Measurements from ENCODE around the gene JOSD2. TPM values are rescaled to one million over a fixed set of nuclear protein-coding genes. Genes with fewer than 3 reads are reported as not detected.
A peak's percentile ranks its signal among the peaks of the same experiment; 100 is the strongest.

Gene JOSD2
- total and polyA plus RNA-seq, 8 donors, result 8.0 to 41.2 (median 14.2) TPM

- no peak overlapping the region for H3K27ac ChIP-seq
Measured at GRCh38 chr19:50488389-50489194, 22.4 kb downstream of the JOSD2 start.

GRCh38 chr19:50486823-50487515, 24.0 kb downstream of the JOSD2 start:
- TF ChIP-seq CTCF (IDR thresholded peaks at IDR 0.05), result peak in 2 of 4 donors; percentile 22 to 42
- intact Hi-C loops (cut with DNase I), result no loop called here
- H3K9me3 ChIP-seq, result no peaks in the 10 kb centered on the region
- 76 to 84% methylated on average over 18 of the region's 18 CpGs for WGBS, 2 donors
- no peaks in the 10 kb centered on the region for H3K4me1 ChIP-seq
- no peaks in the 10 kb centered on the region for H3K27me3 ChIP-seq
- no peak overlapping the region for H3K27ac ChIP-seq
- no peak overlapping the region for H3K4me3 ChIP-seq
- ATAC-seq (no peak), FAIRE-seq (no peak), DNase-seq (peak in 1 of 6 donors; percentile 62)
- peaks cover 0 to 8% (median 7%) of the 10 kb centered on the region in 3 donors for H3K36me3 ChIP-seq

More at GRCh38 chr19:50488389-50489194, 22.4 kb downstream of the JOSD2 start:
- no peak for FAIRE-seq
- TF ChIP-seq CTCF (IDR thresholded peaks at IDR 0.05), result no peak
- no peak for DNase-seq
- Histone ChIP-seq H3K4me1 (no peaks in the 10 kb centered on the region), H3K36me3 (no peaks in the 10 kb centered on the region), H3K9me3 (no peaks in the 10 kb centered on the region), H3K4me3 (no peak overlapping the region), H3K27me3 (no peaks in the 10 kb centered on the region)
- WGBS, 2 donors, result 59 to 63% methylated on average over 13 of the region's 13 CpGs
- peak in 2 of 4 donors; percentile 18 to 40 for ATAC-seq
- intact Hi-C loops (cut with DNase I), result no loop called here

- Histone ChIP-seq H3K4me3 (no peak overlapping the region), H3K27me3 (no peaks in the 10 kb centered on the region), H3K36me3 (peaks cover 0 to 23% (median 13%) of the 10 kb centered on the region in 3 donors), H3K27ac (no peak overlapping the region), H3K4me1 (no peaks in the 10 kb centered on the region), H3K9me3 (no peaks in the 10 kb centered on the region)
- ATAC-seq (no peak), FAIRE-seq (no peak), DNase-seq (peak in 2 of 6 donors; percentile 25 to 42)
- no peak for TF ChIP-seq CTCF (IDR thresholded peaks at IDR 0.05)
- intact Hi-C loops (cut with DNase I), result no loop called here
- WGBS, 2 donors, result 92% methylated on average over 10 of the region's 10 CpGs
Measured at GRCh38 chr19:50485284-50485955, 25.6 kb downstream of the JOSD2 start.

DNA sequence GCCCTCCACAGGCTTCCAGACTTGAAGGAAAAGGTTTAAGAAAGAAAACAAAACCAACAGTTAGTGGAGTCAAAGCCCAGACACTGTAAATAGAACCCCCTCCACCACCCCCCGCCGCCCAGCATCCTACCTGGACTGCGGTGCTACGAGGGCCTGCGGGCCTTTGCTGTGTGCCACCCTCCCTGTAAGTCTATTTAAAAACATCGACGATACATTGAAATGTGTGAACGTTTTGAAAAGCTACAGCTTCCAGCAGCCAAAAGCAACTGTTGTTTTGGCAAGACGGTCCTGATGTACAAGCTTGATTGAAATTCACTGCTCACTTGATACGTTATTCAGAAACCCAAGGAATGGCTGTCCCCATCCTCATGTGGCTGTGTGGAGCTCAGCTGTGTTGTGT, 28.1 kb downstream of the JOSD2 start:
- intact Hi-C loops (cut with DNase I), result no loop called here
- H3K9me3 ChIP-seq, result no peaks in the 10 kb centered on the region
- no peak overlapping the region for H3K4me3 ChIP-seq
- no peak for TF ChIP-seq CTCF (IDR thresholded peaks at IDR 0.05)
- FAIRE-seq (no peak), DNase-seq (peak in 2 of 6 donors; percentile 2 to 21), ATAC-seq (no peak)
- no peak overlapping the region for H3K27ac ChIP-seq
- H3K27me3 ChIP-seq, result no peaks in the 10 kb centered on the region
- peaks cover 0 to 2% (median 0%) of the 10 kb centered on the region in 3 donors for H3K4me1 ChIP-seq
- 87 to 88% methylated on average over 10 of the region's 10 CpGs for WGBS, 2 donors
- H3K36me3 ChIP-seq, result peaks cover 0 to 28% (median 25%) of the 10 kb centered on the region in 3 donors
